GM12891 (cell line): ENCODE data around the gene C5orf52.

Experiments used
- PAX5 ChIP-seq: IDR thresholded peaks from 2 replicates; pipeline ENCODE4 v1.6.1; 2011; ENCODE audit warnings: low read length, moderate library complexity, mild to moderate bottlenecking; ENCODE audit not compliant: insufficient read depth, severe bottlenecking
- POLR2A ChIP-seq: IDR thresholded peaks from 2 replicates; pipeline ENCODE4 v1.6.1; 2011; ENCODE audit warnings: low read depth, low read length, control low read depth
- POLR2AphosphoS5 ChIP-seq: IDR thresholded peaks from 2 replicates; pipeline ENCODE4 v1.6.1; 2011; ENCODE audit warnings: low read depth, low read length, control low read depth
- POU2F2 ChIP-seq: IDR thresholded peaks from 2 replicates; pipeline ENCODE4 v1.6.1; 2011; ENCODE audit warnings: low read depth, mild to moderate bottlenecking, control low read depth, low read length, moderate library complexity
- SPI1 ChIP-seq: IDR thresholded peaks from 2 replicates; pipeline ENCODE4 v1.6.1; 2011; ENCODE audit warnings: low read depth, low read length, control low read depth
- TAF1 ChIP-seq: IDR thresholded peaks from 2 replicates; pipeline ENCODE4 v1.6.1; 2011; ENCODE audit warnings: low read depth, low read length, control low read depth

GRCh38 chr5:157672976-157673375, 1.6 kb downstream of the C5orf52 start:
- no peak for TF ChIP-seq POLR2A
- no peak for TF ChIP-seq TAF1
- no peak for TF ChIP-seq SPI1
- no peak for TF ChIP-seq POLR2AphosphoS5
- no peak for TF ChIP-seq PAX5
- TF ChIP-seq POU2F2: no peak
